HFFc6 (cell line): Measurements from ENCODE around the gene SFI1. TPM values are rescaled to one million over a fixed set of nuclear protein-coding genes. Genes with fewer than 3 reads are reported as not detected.
A peak's percentile ranks its signal among the peaks of the same experiment; 100 is the strongest.

Experiments used
- DNase-seq: peaks from one replicate; pipeline ENCODE4 v3.0.0-alpha.2; 2018
- H3K27ac Mint-ChIP-seq: 2 replicates; pipeline ENCODE4 v1.8.0; 2020; ENCODE audit warnings: mild to moderate bottlenecking, mixed read lengths
- H3K27me3 Mint-ChIP-seq: 2 replicates; pipeline ENCODE4 v1.8.0; 2021; ENCODE audit warnings: mild to moderate bottlenecking, moderate library complexity, mixed read lengths; ENCODE audit not compliant: insufficient read depth
- H3K36me3 Mint-ChIP-seq: 2 replicates; pipeline ENCODE4 v1.8.0; 2021; ENCODE audit warnings: low read depth, mixed read lengths
- H3K4me1 Mint-ChIP-seq: 2 replicates; pipeline ENCODE4 v1.8.0; 2020; ENCODE audit warnings: low read depth, mixed read lengths
- H3K4me3 Mint-ChIP-seq: 2 replicates; pipeline ENCODE4 v1.8.0; 2020; ENCODE audit warnings: mild to moderate bottlenecking, moderate library complexity, mixed read lengths
- H3K9me3 Mint-ChIP-seq: 2 replicates; pipeline ENCODE4 v1.8.0; 2020; ENCODE audit warnings: mild to moderate bottlenecking, mixed read lengths
- total RNA-seq, 6 experiments: library from RNA; stranded (reverse); fragmentation: NEBNext Ultra II Directional; extraction: Animal tissue kit (Norgen Biotek cat#: 25700); gene quantifications; 2 replicates in 1 of 6; 3 replicates in 5 of 6; pipeline ENCODE4 v1.2.3, GENCODE V29; 2021
- TF ChIP-seq, protein P1 (sequence below): fragments of 200-600 bp; sonication (generic); IDR thresholded peaks from 2 replicates; pipeline ENCODE4 v1.5.0; 2021; ENCODE audit warnings: antibody characterized with exemption, mild to moderate bottlenecking

The SFI1 gene
- total RNA-seq, 6 experiments from 2014 or later = 8.3 to 12.1 (median 11.3) TPM

DNA sequence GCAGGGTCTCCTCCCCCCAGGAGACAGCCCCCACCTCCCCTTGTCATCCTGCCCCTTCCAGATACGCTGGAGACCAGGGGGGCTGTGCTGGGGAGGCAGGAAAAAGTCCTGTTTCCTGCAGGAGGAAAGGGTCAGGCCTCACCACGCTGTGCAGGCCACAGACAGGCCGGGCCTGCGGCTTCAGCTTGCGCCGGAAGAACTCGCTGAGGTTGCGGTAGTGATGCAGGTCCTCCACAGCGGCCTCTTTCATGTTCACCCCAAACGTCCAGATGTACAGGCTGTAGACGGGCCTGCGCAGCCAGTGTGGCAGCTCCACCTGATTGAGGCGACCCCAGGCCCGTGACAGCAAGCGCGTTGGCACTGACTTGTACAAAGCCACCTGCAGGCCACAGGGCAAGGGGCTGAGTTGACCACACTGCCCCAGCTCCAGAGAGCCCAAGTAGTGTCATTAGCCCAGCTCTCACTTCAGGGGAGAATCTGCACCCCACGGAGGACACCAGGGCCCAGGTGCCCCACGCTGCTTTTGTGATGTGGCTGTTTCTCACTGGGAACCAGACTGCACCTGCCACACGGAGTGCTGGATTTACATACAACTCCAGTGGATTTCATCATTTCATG lies 125.3 kb downstream of the SFI1 start:
- no peaks in the 10 kb centered on the region; the same call in none of the 2 replicates for H3K27me3 Mint-ChIP-seq
- H3K4me3 Mint-ChIP-seq = no peak overlapping the region
- no peak overlapping the region for H3K27ac Mint-ChIP-seq
- DNase-seq = no peak
- H3K4me1 Mint-ChIP-seq = no peaks in the 10 kb centered on the region; the same call in 1 of the 2 replicates
- H3K36me3 Mint-ChIP-seq = peaks cover 5% of the 10 kb centered on the region; the same call in 1 of the 2 replicates
- no peaks in the 10 kb centered on the region for H3K9me3 Mint-ChIP-seq
- TF ChIP-seq, protein P1, sequence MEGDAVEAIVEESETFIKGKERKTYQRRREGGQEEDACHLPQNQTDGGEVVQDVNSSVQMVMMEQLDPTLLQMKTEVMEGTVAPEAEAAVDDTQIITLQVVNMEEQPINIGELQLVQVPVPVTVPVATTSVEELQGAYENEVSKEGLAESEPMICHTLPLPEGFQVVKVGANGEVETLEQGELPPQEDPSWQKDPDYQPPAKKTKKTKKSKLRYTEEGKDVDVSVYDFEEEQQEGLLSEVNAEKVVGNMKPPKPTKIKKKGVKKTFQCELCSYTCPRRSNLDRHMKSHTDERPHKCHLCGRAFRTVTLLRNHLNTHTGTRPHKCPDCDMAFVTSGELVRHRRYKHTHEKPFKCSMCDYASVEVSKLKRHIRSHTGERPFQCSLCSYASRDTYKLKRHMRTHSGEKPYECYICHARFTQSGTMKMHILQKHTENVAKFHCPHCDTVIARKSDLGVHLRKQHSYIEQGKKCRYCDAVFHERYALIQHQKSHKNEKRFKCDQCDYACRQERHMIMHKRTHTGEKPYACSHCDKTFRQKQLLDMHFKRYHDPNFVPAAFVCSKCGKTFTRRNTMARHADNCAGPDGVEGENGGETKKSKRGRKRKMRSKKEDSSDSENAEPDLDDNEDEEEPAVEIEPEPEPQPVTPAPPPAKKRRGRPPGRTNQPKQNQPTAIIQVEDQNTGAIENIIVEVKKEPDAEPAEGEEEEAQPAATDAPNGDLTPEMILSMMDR = no peak

DNA sequence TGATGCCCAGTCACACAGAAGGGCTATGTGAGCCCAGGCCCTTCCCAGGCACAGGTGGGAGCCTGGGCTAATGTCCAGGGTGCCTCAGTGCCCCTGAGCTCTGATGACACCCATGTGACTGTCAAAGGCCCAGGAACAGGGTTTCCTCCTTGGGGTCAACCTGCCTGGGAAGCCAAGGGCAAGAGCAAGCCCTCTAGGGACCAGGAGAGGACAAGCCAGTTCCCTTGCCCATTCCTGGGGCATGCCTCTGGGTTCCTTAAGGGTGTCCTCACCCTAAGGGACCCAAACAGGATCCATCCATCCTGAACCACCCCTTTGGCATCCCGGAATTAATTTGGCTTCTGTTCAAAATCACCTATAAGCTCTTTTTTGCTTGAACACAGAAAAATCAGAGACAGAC lies 126.6 kb downstream of the SFI1 start:
- Mint-ChIP-seq H3K9me3 (no peaks in the 10 kb centered on the region), H3K4me3 (no peak overlapping the region), H3K4me1 (peaks cover 8% of the 10 kb centered on the region; the same call in 1 of the 2 replicates), H3K27ac (no peak overlapping the region), H3K36me3 (no peaks in the 10 kb centered on the region; the same call in 1 of the 2 replicates), H3K27me3 (no peaks in the 10 kb centered on the region; the same call in 1 of the 2 replicates)
- DNase-seq = no peak
- TF ChIP-seq, protein P1 = no peak

DNA sequence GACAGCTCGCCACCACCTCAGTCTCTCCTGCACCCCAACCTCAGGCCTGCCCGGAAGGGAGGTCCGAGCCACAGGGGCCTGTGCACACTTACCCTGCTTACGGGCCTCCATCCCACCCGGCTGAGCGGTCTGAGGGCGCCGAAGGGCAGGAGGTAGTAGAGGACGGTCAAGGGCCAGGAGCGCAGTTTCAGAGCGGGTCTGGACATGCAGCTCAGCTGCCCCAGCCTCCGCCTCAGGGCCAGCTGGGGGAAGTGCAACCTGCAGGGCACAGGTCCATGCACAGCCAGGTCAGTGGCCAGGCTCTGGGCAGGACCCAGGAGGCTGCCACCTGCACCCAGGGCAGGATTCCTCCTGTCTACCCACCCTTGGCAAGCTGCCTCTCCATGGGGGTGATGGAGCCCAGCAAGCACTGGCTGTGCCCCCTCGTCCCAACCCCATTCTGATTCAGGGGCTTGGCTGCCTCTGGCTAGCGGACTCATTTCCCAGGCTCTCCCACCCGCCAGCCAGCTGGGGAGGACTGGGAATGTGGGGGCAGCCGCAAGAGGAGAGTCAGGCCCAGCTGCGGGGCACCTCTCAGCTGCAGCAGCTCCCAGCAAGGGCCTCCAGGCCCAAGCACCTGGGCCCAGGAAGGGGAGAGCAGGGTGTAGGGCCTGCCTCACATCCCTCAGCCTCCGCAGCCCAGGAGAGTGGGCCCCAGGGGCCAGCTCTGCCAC lies 127.4 kb downstream of the SFI1 start:
- no peak for DNase-seq
- Mint-ChIP-seq H3K4me3 (no peak overlapping the region), H3K27ac (no peak overlapping the region), H3K27me3 (peaks cover 1% of the 10 kb centered on the region; the same call in 1 of the 2 replicates), H3K9me3 (no peaks in the 10 kb centered on the region), H3K36me3 (no peaks in the 10 kb centered on the region; the same call in 1 of the 2 replicates), H3K4me1 (peaks cover 15% of the 10 kb centered on the region)
- TF ChIP-seq, protein P1 = no peak

DNA sequence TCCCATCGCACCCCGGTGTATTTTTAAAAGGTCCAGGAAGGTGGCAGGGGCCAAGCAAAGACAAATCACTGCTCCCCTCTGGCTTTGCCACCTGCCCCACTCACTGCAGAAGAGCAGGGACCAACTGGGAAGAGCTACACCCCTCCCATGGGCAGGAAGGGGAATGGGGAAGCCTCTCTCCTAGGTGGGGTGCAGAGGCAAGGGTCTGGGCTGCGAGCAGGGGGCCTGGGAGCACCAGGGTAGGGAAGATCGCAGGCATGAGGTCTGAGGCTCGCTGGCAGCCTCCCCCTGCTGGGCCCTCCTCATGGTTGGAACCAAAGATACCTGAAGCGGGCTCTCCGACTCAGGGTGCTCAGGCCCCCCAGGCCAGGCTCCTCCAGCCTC lies 128.9 kb downstream of the SFI1 start:
- Mint-ChIP-seq H3K36me3 (no peaks in the 10 kb centered on the region; the same call in 1 of the 2 replicates), H3K27ac (no peak overlapping the region), H3K9me3 (no peaks in the 10 kb centered on the region), H3K27me3 (peaks cover 1% of the 10 kb centered on the region; the same call in 1 of the 2 replicates), H3K4me3 (no peak overlapping the region), H3K4me1 (peaks cover 24% of the 10 kb centered on the region)
- DNase-seq = no peak
- TF ChIP-seq, protein P1 = no peak

DNA sequence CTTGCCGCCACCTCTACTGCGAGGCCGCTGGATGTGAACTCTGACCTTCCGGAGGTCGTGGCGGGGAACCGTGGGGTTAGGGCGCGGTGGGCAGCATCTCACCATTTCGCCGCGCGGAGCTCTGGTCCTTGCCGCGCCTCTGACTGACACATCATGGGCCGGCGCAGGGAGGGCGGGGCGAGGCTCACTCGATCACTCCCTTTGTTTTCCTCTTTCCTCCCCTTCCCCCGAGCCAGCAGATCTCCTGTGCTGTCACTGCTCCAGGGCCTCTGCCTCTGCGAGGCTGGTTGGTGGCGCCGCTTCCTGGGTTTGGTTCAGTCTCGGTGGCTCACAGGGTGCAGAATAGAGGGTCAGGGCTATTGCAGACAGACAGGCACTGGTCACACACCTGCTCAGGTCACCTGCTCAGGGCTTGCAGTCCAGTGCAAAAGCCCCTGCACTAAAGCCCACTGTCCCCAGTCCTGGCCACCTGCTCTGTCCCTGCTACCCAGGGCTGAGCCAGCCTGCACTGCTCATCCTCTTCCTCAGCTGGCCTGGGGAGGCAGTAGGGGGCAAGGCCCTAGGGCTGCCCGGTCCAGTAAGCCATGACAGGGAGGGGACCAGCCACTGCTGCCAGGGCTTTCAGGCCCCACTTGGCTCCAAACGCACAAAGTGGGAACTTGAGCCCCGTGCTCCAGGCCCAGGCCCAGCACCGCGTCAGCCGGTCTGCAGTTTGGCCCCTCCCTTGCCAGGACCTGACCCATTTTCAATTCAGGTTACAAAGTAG lies 129.5 kb downstream of the SFI1 start:
- Mint-ChIP-seq H3K27me3 (peaks cover 1% of the 10 kb centered on the region; the same call in 1 of the 2 replicates), H3K9me3 (no peaks in the 10 kb centered on the region), H3K27ac (peak overlapping the region; percentile 29; the same call in 1 of the 2 replicates), H3K4me1 (peaks cover 24% of the 10 kb centered on the region), H3K36me3 (no peaks in the 10 kb centered on the region; the same call in 1 of the 2 replicates), H3K4me3 (no peak overlapping the region)
- TF ChIP-seq, protein P1 = no peak
- no peak for DNase-seq
